Heart left ventricle (tissue), 13 donors: ENCODE measurements around the gene PKDCC.

Experiments used
- CTCF ChIP-seq, 12 donors: fragments of 200-600 bp; sonication (generic) in 4 of 12; IDR thresholded peaks; one replicate each; pipeline versions ENCODE4 v1.5.0 to v1.8.0; 2018 to 2022; ENCODE audit warnings: antibody characterized with exemption in 12 of 12, mild to moderate bottlenecking in 5 of 12
- POLR2A ChIP-seq, 2 donors: fragments of 450-650 bp; IDR thresholded peaks; one replicate each; pipeline ENCODE4 v1.6.1; 2017; ENCODE audit warnings: antibody characterized with exemption in 2 of 2, mild to moderate bottlenecking in 2 of 2, moderate library complexity in 2 of 2
- donor health status: ischemic (EF 13 %, LVEDD 7.1; RV severe dilation, severe dysfunction).
- donor health status: DM: no; HTN: yes; CAD: no.
- donor health status: DM: no; HTN: no; CAD: no.
- donor health status: ischemic (EF 25% LVEDD 6.9; RV normal size, moderate dysfunction).
- donor health status: ischemic (EF 25% LVEDD 5.7; RV mildly dilated, moderate dysfunction).
- donor health status: ischemic (EF 35%, LVEDD 5.7; RV mildly dilated, moderate dysfunction).
- donor health status: nonischemic (EF 11% LVEDD 7.7; RV severe dilation, severe dysfunction).
- donor health status: DM: yes; HTN: yes; CAD: no.
- donor health status: PGD.
- donor health status: ischemic (EF 29% LVEDD 5.4; RV normal size, mild dysfunction).
- donor health status: nonischemic (EF 23%, LVEDD 6.1; RV moderate dilation, normal function).

GRCh38 chr2:42102591-42103450 is 55.0 kb downstream of the PKDCC start:
- TF ChIP-seq CTCF (IDR thresholded peaks at IDR 0.05) (no peak), POLR2A (IDR thresholded peaks at IDR 0.05) (no peak)
